Large intestine (tissue), 3 donors: ENCODE measurements around the gene KRTAP2-4. TPM values are rescaled to one million over a fixed set of nuclear protein-coding genes. Genes with fewer than 3 reads are reported as not detected.
"Not testable (repeated sequence)": the region's sequence is repeated elsewhere in the genome, so short reads cannot be mapped to it uniquely, and the experiment has no call there.

Source experiments
- DNase-seq, 2 donors: peaks; one replicate each; pipeline versions ENCODE4 v3.0.0 to v3.0.0-alpha.2; 2013
- H3K27ac ChIP-seq: one replicate; pipeline ENCODE4 v1.5.1; 2013; ENCODE audit warnings: low read length
- H3K27me3 ChIP-seq: 2 replicates; pipeline ENCODE4 v1.6.1; 2013; ENCODE audit warnings: low read length; ENCODE audit not compliant: control insufficient read depth, insufficient read depth
- H3K36me3 ChIP-seq: 2 replicates; pipeline ENCODE4 v1.6.1; 2013; ENCODE audit warnings: low read length; ENCODE audit not compliant: control insufficient read depth, insufficient read depth
- H3K4me1 ChIP-seq: one replicate; pipeline ENCODE4 v1.6.1; 2013; ENCODE audit warnings: low read length; ENCODE audit not compliant: control insufficient read depth, insufficient read depth
- H3K4me3 ChIP-seq: one replicate; pipeline ENCODE4 v1.5.1; 2013; ENCODE audit warnings: low read length
- H3K9me3 ChIP-seq: one replicate; pipeline ENCODE4 v1.6.1; 2013; ENCODE audit warnings: mild to moderate bottlenecking, low read depth, low read length, moderate library complexity; ENCODE audit not compliant: control insufficient read depth
- WGBS: methylation state at CpG from one replicate; pipeline ENCODE4 v1.1.5; 2013; ENCODE audit warnings: low lambda C conversion rate; ENCODE audit not compliant: insufficient coverage; 5-methylcytosine and 5-hydroxymethylcytosine counted together
- polyA plus RNA-seq: library from polyadenylated mRNA; unstranded; fragments of 120-200 nt; gene quantifications from one replicate; pipeline ENCODE4 v1.2.1, GENCODE V29; 2013

Gene KRTAP2-4
- polyA plus RNA-seq, 1 donor: not detected

- not testable (repeated sequence) for H3K9me3 ChIP-seq, H3K4me3 ChIP-seq, H3K36me3 ChIP-seq, H3K27ac ChIP-seq, H3K4me1 ChIP-seq, DNase-seq
- peaks cover 14% of the 10 kb centered on the region for H3K27me3 ChIP-seq
- no CpG with 5 or more reads among the region's 6 CpGs for WGBS
These were observed 10.5 kb downstream of the KRTAP2-4 start, which contains the start of gene KRTAP2-2 for GRCh38 chr17:41055130-41055529. KRTAP2-2 (minus strand) TSS chr17:41055230; CDS start chr17:41055211, 19 bp downstream.

DNA sequence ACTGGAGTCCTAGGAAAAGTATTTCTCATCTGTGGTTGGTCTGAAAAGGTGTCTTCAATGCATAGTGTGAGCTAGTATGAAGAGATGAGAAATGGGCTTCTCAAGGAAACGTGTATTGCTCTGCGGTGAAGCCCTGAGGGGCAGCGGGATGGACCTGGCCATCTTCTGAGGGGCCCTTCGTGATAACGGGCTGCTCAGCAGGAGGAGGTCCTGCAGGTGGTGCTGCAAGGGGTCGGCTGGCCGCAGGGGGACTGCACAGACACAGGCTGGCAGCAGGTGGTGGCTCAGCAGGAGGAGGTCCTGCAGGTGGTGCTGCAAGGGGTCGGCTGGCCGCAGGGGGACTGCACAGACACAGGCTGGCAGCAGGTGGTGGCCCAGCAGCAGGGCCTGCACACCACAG is 11.1 kb downstream of the KRTAP2-4 start:
- not testable (repeated sequence) for H3K27ac ChIP-seq, DNase-seq, H3K36me3 ChIP-seq, H3K4me3 ChIP-seq, H3K9me3 ChIP-seq, H3K4me1 ChIP-seq
- peaks cover 11% of the 10 kb centered on the region for H3K27me3 ChIP-seq
- WGBS: no CpG with 5 or more reads among the region's 9 CpGs

DNA sequence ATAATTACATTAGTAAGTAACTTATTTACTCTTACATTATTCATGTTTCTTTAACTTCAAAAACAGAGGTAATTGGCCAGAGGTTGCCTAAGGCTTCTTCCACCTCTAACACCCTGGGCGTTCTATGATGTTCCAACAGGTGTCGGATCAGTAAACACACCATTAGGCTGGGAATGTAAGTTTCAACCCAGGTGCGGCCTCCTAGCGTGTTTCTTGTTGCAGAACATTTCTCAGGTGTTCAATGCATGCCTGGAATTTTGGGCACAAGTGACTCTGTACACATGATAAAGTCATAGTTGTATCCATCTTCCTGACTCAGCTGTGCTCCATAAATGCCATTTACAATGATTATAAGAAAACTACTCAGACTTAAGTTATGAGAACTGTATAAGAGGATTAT is 11.7 kb downstream of the KRTAP2-4 start:
- DNase-seq: no peak
- Histone ChIP-seq H3K27ac (no peak overlapping the region), H3K27me3 (peaks cover 7% of the 10 kb centered on the region), H3K4me3 (no peak overlapping the region), H3K9me3 (no peaks in the 10 kb centered on the region), H3K4me1 (no peaks in the 10 kb centered on the region), H3K36me3 (no peaks in the 10 kb centered on the region)
- WGBS: no CpG with 5 or more reads among the region's 4 CpGs

DNA sequence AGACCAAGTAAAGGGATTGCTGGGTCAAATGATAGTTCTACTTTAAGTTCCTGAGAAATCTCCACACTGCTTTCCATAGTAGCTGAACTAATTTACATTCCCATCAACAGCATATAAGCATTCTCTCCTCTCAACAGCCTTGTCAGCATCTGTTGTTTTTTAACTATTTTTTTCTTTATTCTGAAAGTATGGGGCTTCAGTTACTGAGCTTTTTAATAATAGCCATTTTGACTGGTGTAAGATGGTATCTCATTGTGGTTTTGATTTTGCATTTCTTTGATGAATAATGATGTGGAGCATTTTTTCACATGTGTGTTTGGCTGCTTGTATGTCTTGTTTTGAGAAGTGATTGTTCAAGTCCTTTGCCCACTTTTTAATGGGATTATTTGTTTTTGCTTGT is 13.1 kb downstream of the KRTAP2-4 start:
- Histone ChIP-seq H3K36me3 (no peaks in the 10 kb centered on the region), H3K9me3 (no peaks in the 10 kb centered on the region), H3K4me1 (no peaks in the 10 kb centered on the region)

DNA sequence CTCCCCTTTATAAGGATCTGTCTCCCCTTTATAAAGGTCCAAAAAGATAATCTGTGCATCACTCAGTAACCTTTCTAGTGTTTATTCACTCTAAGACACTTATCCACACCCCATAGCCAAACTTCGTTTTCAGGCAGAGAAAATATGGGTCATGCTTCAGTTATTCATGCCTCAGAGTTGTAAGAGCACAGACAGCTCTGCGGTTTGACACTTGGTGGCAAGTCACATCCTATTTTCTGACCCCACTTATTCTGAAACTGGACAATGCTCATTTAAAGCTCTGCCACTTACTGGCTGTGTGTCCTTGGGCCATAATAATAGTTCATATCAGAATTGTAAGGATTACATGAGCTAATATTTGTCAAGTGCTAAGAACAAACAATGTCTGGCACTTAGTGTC is 16.6 kb downstream of the KRTAP2-4 start:
- WGBS: no CpG with 5 or more reads among the region's 2 CpGs
- no peaks in the 10 kb centered on the region for H3K36me3 ChIP-seq
- no peaks in the 10 kb centered on the region for H3K9me3 ChIP-seq
- H3K27ac ChIP-seq: no peak overlapping the region
- DNase-seq: no peak
- no peak overlapping the region for H3K4me3 ChIP-seq
- H3K27me3 ChIP-seq: peaks cover 23% of the 10 kb centered on the region
- H3K4me1 ChIP-seq: no peaks in the 10 kb centered on the region

More for the DNA sequence above, 13.1 kb downstream of the KRTAP2-4 start:
- H3K27ac ChIP-seq: no peak overlapping the region
- no peak for DNase-seq
- H3K27me3 ChIP-seq: peaks cover 14% of the 10 kb centered on the region
- H3K4me3 ChIP-seq: no peak overlapping the region

DNA sequence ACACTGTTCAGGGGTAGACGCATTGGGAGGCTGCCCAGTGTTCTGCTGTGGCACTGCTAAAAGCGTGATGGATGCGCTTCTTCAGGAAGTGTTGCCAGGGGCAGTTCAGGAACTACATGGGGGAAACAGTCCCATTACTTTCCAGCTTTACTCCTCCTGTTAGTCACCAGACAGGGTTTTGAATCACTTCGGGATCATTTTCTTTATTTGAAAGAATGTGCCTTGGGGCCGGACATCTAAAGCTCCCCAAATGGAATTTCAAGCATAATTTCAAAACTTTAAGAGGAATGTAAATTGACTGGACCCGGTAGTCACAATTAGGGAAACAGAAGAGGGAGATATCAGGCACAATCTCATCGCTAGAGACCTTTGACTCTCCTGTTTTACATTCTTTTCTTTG is 17.2 kb downstream of the KRTAP2-4 start:
- 52% methylated on average over 2 of the region's 7 CpGs for WGBS
- H3K4me1 ChIP-seq: no peaks in the 10 kb centered on the region
- H3K27ac ChIP-seq: no peak overlapping the region
- H3K36me3 ChIP-seq: no peaks in the 10 kb centered on the region
- H3K9me3 ChIP-seq: no peaks in the 10 kb centered on the region
- peaks cover 20% of the 10 kb centered on the region for H3K27me3 ChIP-seq
- DNase-seq: no peak
- H3K4me3 ChIP-seq: no peak overlapping the region

- H3K4me3 ChIP-seq, H3K9me3 ChIP-seq, H3K27ac ChIP-seq, DNase-seq, H3K4me1 ChIP-seq, H3K36me3 ChIP-seq: not testable (repeated sequence)
- whole genome bisulfite sequencing: no CpG with 5 or more reads among the region's 33 CpGs
- H3K27me3 ChIP-seq: peaks cover 20% of the 10 kb centered on the region
These were observed 18.8 kb downstream of the KRTAP2-4 start, which contains the start of gene KRTAP2-1 for GRCh38 chr17:41046735-41047465. KRTAP2-1 (minus strand) TSS chr17:41047316; CDS start chr17:41047267, 49 bp downstream.

- Histone ChIP-seq H3K4me1 (no peaks in the 10 kb centered on the region), H3K36me3 (no peaks in the 10 kb centered on the region), H3K9me3 (no peaks in the 10 kb centered on the region), H3K27ac (no peak overlapping the region), H3K4me3 (no peak overlapping the region), H3K27me3 (peaks cover 16% of the 10 kb centered on the region)
- 100% methylated on average over 1 of the region's 1 CpG for WGBS
- no peak for DNase-seq
These were observed 22.7 kb downstream of the KRTAP2-4 start for GRCh38 chr17:41042953-41043352.

DNA sequence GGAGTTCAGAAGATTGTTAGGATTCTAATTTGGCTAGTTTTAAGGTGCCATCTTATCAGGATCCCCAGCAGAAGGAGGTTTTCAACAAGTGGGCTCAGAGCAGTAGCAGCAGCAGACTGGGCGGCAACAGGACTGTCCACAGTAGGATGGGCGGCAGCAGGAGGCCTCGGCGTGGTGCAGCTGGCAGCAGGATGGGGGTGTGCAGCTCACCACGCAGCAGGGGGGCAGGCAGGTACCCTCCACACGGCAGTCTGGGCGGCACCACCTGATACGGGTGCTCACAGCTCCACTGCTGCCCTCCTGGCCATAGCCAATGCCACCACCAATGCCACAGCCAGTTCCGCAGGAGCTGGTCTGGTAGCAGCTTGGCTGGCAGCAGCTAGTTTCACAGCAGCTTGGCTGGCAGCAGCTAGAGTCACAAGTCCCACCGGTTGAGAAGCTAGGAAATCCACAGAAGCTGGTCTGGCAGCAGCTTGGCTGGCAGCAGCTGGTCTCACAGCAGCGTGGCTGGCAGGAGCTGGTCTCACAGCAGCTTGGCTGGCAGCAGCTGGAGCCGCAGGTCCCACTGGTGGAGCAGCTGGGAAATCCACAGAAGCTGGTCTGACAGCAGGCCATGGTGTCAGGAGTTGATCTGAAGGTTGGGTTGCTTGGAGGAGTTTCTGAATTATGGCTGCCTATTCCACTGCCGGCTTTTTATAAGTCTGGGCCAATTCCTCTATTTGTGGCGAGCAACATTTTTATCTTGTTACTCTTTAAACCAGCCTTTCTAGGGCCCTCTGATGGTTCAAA is 24.7 kb downstream of the KRTAP2-4 start, which contains the start of gene KRTAP1-1:
Gene KRTAP1-1 (minus strand): TSS at position 668 of the 789 bp plus-strand sequence. CDS start 53 bp downstream, at position 615.
- no CpG with 5 or more reads among the region's 14 CpGs for WGBS
- not testable (repeated sequence) for H3K27me3 ChIP-seq, H3K4me1 ChIP-seq, H3K9me3 ChIP-seq, H3K4me3 ChIP-seq, DNase-seq, H3K36me3 ChIP-seq, H3K27ac ChIP-seq

DNA sequence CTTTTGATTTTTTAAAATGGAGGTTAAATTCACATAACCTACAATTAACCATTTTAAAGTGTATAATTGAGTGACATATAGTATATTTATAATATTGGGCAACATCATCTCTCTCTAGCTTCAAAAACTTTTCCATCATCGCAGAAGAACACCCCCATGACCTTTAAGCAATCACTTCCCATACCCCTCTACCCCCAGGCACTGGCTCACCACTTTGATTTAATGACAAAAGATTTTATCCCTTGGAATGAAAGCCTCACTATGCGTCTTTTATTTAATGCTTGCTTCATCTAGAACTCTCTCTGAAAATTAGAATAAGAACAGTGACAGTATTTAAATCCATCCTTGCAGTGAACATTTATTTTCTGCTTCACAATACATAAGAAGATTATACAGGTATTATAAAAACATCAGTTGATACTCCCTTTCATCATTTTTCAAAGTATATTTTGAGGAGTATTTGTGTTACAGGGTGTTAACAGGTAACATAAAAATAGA is 27.8 kb downstream of the KRTAP2-4 start:
- no peak overlapping the region for H3K4me3 ChIP-seq
- DNase-seq: no peak
- H3K27ac ChIP-seq: no peak overlapping the region
- no peaks in the 10 kb centered on the region for H3K36me3 ChIP-seq
- no peaks in the 10 kb centered on the region for H3K9me3 ChIP-seq
- peaks cover 3% of the 10 kb centered on the region for H3K27me3 ChIP-seq
- WGBS: no CpG with 5 or more reads among the region's 2 CpGs
- H3K4me1 ChIP-seq: no peaks in the 10 kb centered on the region
